GM19193 (cell line): ENCODE results near the gene PRPF40A.

ENCODE experiments used
- POLR2A ChIP-seq: IDR thresholded peaks from 4 replicates; pipeline ENCODE4 v1.6.1; 2011; ENCODE audit not compliant: insufficient read depth, insufficient read length; ENCODE audit errors: extremely low read depth

PRPF40A gene

DNA sequence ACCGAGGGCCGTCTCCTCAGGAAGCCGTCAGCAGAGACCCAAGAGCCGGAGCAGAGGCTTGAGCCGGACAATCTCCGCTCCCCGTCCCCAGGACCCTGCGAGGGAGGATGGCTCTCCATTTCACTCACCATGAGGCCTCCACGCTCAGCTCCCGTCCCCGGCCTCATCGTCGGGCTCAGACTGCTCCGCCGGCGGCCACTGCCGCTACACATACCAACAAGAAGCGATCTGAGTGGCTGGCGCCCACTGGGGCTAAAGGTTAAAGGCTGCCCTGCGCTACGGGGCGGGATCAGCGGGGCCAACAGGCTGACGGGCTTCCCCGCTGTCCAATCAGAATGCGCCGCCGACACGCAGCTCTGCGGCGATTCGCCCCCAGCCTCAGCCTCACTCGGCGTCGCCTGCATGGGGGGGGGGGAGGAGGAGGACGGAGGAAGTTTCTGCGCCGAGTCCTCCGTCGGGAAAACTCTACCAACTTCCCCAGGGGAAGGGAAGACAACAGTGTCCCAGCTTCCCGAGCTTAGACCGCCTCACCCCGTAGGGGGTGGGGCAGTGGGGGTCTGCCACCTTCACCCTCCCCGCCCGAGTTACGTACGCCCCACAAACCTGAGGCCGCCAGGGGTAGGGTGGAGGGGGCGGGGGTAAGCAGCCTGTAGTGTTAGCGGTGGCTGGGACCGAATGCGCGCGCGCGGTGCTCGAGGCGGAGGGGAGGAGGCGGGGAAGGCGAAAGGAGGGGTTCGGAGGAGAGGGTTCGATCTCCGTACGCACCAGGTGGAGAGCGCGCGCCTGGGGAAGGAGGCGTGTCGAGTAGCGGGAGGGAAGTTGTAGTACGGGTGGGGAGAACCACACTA lies at the start of gene PRPF40A:
TSS of gene PRPF40A (minus strand) at position 234 of the 848 bp plus-strand sequence. CDS start at position 212, 22 bp downstream.
- peak; percentile 88 for TF ChIP-seq POLR2A

GRCh38 chr2:152766928-152767327 lies 49.7 kb upstream of the PRPF40A start:
- TF ChIP-seq POLR2A: no peak

DNA sequence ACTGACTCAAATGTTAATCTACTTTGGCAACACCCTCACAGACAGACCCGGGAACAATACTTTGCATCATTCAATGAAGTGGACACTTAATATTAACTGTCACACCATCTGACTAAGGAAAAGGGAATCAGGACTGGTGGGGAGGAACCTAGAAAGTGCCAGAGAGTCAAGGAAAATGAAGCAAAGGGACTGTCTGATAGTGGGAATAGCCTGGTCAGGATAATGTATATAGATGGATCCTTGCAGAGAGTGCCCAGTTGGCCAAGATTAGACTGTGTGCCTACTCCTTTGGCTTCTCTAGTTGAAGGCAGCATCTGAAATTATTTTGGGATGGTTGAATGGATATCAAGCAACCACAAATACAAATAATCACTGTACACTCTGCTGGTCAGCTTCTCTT lies 46.4 kb upstream of the PRPF40A start:
- TF ChIP-seq POLR2A: no peak

GRCh38 chr2:152762202-152762601 lies 44.9 kb upstream of the PRPF40A start:
- TF ChIP-seq POLR2A: no peak

DNA sequence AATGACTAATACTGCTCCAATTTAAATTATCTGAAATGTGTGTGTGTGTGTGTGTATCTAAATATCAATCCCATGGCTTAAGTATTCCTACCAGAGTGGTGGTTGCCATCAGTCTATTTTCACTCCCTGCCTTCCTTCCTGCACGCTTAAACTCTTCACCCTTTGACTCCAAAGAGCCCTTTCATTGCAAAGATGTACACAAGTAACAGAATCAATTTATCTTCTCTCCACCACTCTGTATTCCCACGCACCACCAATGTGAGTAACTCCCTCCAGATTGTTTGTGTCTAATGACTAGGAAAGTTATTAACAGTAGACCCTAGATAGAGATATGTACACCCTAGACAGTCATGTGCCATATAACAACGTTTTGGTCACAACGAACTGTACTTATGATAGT lies 44.0 kb upstream of the PRPF40A start:
- TF ChIP-seq POLR2A: no peak

- TF ChIP-seq POLR2A: no peak
Measured at GRCh38 chr2:152759290-152760072, 42.2 kb upstream of the PRPF40A start.

DNA sequence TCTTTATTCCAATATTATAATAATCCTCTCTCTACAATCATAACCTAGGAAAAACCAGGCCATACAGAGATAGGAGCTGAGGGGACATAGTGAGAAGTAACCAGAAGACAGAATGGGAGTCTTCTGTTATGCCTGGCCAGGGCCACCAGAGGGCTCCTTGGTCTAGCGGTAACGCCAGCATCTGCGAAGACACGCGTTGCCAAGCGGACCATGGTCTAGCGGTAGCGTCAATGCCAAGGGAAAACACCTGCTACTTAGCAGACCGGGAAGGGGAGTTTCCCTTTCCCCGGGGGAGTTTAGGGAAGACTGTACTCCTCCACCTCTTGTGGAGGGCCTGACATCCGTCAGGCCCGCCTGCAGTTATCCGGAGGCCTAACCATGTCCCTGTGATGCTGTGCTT lies 37.8 kb upstream of the PRPF40A start:
- TF ChIP-seq POLR2A: no peak

DNA sequence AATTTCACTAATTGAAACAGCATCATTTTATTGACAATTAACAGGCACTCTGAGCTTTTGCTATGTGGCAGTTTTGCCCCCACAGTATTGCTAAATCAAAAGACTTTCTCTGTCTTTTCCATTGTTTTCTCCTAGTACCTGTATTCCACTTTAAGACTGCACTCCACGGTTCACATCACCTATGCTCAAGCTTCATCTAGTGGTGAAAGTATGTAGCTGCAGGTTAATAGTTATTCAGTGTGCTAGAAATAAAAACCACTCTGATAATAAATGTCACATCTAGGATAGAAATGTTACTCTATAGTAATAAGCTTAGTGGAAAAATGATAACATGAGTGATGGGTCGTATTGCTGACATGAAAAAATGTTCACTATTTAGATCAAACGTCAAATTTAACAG lies 25.7 kb upstream of the PRPF40A start:
- TF ChIP-seq POLR2A: no peak

GRCh38 chr2:152740743-152741328 lies 23.6 kb upstream of the PRPF40A start:
- TF ChIP-seq POLR2A: no peak

- TF ChIP-seq POLR2A: no peak
Measured at GRCh38 chr2:152738438-152738837, 21.2 kb upstream of the PRPF40A start.

DNA sequence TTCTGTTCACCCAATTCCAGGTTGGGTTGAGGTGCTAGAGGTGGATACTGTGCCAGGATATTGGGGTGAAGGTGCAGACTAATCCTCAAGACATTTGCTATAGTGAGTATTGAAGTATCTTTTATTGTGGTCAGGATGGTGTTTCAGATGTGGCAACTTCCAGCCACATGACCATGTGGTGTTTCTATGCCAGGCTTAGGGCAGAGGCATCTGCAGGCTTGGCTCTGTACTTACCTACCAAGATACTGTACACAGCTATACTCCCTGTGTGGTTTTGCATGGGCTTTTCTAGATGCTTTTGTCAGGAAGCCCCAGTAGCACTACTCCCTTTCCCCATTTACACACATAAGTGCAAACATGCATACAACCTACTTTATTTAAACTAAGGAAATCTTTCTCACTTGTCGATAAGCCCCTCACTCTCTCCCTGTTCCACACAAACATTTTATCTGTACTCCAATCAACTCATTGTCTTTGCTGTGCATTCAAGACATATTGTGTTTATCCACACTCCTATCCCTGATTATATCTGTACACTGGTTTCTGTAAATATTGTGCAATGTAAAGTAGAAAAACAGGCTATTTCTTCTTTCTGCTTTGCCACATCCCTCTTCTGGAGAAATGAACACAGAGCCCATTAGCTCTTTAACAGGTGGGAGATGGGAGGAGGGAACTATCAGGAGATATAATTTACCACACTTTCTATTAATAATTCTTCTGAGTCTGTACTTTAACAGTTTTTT lies 13.5 kb upstream of the PRPF40A start:
- TF ChIP-seq POLR2A: no peak

DNA sequence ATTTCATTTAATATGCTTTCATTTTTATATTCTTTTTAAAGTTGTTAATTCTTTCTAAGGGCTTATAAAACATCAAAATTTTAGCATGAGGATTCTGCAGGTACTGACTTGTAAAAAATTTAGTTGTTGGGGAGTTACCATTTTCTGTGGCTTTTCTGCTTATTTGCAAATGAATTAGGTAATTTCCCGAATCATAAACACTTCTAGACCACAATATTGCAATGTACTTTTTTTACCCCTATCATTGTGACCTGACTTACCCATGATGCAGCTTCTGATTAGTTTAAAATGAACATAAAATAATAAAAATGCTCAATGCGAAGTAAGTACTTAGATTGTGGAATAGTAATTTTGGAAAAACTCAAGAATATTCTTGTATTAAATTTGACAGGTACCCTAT lies 12.6 kb upstream of the PRPF40A start:
- TF ChIP-seq POLR2A: no peak

- no peak for TF ChIP-seq POLR2A
Measured at GRCh38 chr2:152723918-152724317, 6.7 kb upstream of the PRPF40A start.

- TF ChIP-seq POLR2A: no peak
Measured at GRCh38 chr2:152720794-152721193, 3.5 kb upstream of the PRPF40A start.
